GM12891 (cell line): ENCODE measurements around the gene FAH.

Source experiments
- POLR2A ChIP-seq: IDR thresholded peaks from 2 replicates; pipeline ENCODE4 v1.6.1; 2011; ENCODE audit warnings: low read depth, low read length, control low read depth
- POLR2AphosphoS5 ChIP-seq: IDR thresholded peaks from 2 replicates; pipeline ENCODE4 v1.6.1; 2011; ENCODE audit warnings: low read depth, low read length, control low read depth
- SPI1 ChIP-seq: IDR thresholded peaks from 2 replicates; pipeline ENCODE4 v1.6.1; 2011; ENCODE audit warnings: low read depth, low read length, control low read depth
- TAF1 ChIP-seq: IDR thresholded peaks from 2 replicates; pipeline ENCODE4 v1.6.1; 2011; ENCODE audit warnings: low read depth, low read length, control low read depth

GRCh38 chr15:80114114-80114513 lies 38.7 kb upstream of the FAH start:
- TF ChIP-seq POLR2AphosphoS5 (no peak), TAF1 (no peak), SPI1 (no peak), POLR2A (no peak)
